ENCODE data around the gene HOXA7. TPM values are rescaled to one million over a fixed set of nuclear protein-coding genes. Genes with fewer than 3 reads are reported as not detected.

Gene HOXA7
- total and polyA plus RNA-seq, 4 donors, result 1.0 to 2.2 (median 1.4) TPM

- H3K4me1 ChIP-seq (ENCODE audit: control insufficient read depth in 5 of 5, insufficient read depth in 5 of 5, low read length in 5 of 5), result peaks cover 0 to 29% (median 5%) of the 10 kb centered on the region in 5 donors
- DNase-seq (peak in 1 of 3 donors; percentile 24), ATAC-seq (ENCODE audit: insufficient read depth, low FRiP score) (no peak)
- H3K36me3 ChIP-seq (ENCODE audit: control insufficient read depth in 4 of 4, insufficient read depth in 4 of 4, low read length in 4 of 4), result no peaks in the 10 kb centered on the region
- H3K9me3 ChIP-seq (ENCODE audit: control insufficient read depth in 4 of 4, insufficient read depth in 3 of 4, low read length in 3 of 4), result peaks cover 0 to 12% (median 0%) of the 10 kb centered on the region in 4 donors
- peaks cover 0 to 90% (median 90%) of the 10 kb centered on the region in 3 donors for H3K27me3 ChIP-seq (ENCODE audit: control insufficient read depth in 3 of 3, insufficient read depth in 3 of 3, low read length in 2 of 3)
- H3K9ac ChIP-seq (ENCODE audit: insufficient read depth in 1 of 2, low read length in 2 of 2), result no peak within 1 kb of the TSS
- H3K27ac ChIP-seq (ENCODE audit: low read depth in 1 of 2, low read length in 1 of 2), result no peak within 1 kb of the TSS
- H3K4me3 ChIP-seq, result no peak within 1 kb of the TSS
- no peak for TF ChIP-seq CTCF (IDR thresholded peaks at IDR 0.05; ENCODE audit: control extremely low read depth, extremely low read depth)
- WGBS, 2 donors, result 1 to 3% methylated on average over 38 to 99 of the region's 99 CpGs
Observed at GRCh38 chr7:27199849-27200760, 43.6 kb upstream of the HOXA7 start, which contains the start of gene HOXA13. Gene HOXA13 (minus strand): TSS chr7:27200091. CDS start chr7:27200077, 14 bp downstream.

- ATAC-seq (ENCODE audit: insufficient read depth, low FRiP score) (no peak), DNase-seq (peak in 1 of 3 donors; percentile 24)
- 4% methylated on average over 53 to 93 of the region's 93 CpGs for WGBS, 2 donors
- no peak overlapping the region for H3K9ac ChIP-seq (ENCODE audit: insufficient read depth in 1 of 2, low read length in 2 of 2)
- no peak overlapping the region for H3K27ac ChIP-seq (ENCODE audit: low read depth in 1 of 2, low read length in 1 of 2)
- TF ChIP-seq CTCF (IDR thresholded peaks at IDR 0.05; ENCODE audit: control extremely low read depth, extremely low read depth), result no peak
- peaks cover 0 to 12% (median 0%) of the 10 kb centered on the region in 4 donors for H3K9me3 ChIP-seq (ENCODE audit: control insufficient read depth in 4 of 4, insufficient read depth in 3 of 4, low read length in 3 of 4)
- H3K27me3 ChIP-seq (ENCODE audit: control insufficient read depth in 3 of 3, insufficient read depth in 3 of 3, low read length in 2 of 3), result peaks cover 0 to 90% (median 90%) of the 10 kb centered on the region in 3 donors
- no peak overlapping the region for H3K4me3 ChIP-seq
- no peaks in the 10 kb centered on the region for H3K36me3 ChIP-seq (ENCODE audit: control insufficient read depth in 4 of 4, insufficient read depth in 4 of 4, low read length in 4 of 4)
- H3K4me1 ChIP-seq (ENCODE audit: control insufficient read depth in 5 of 5, insufficient read depth in 5 of 5, low read length in 5 of 5), result peaks cover 0 to 27% (median 5%) of the 10 kb centered on the region in 5 donors
Observed at GRCh38 chr7:27198871-27199801, 42.7 kb upstream of the HOXA7 start.

- ATAC-seq (ENCODE audit: insufficient read depth, low FRiP score) (no peak), DNase-seq (peak in 1 of 3 donors; percentile 42)
- Histone ChIP-seq H3K9me3 (ENCODE audit: control insufficient read depth in 4 of 4, insufficient read depth in 3 of 4, low read length in 3 of 4) (peaks cover 0 to 12% (median 0%) of the 10 kb centered on the region in 4 donors), H3K27me3 (ENCODE audit: control insufficient read depth in 3 of 3, insufficient read depth in 3 of 3, low read length in 2 of 3) (peaks cover 0 to 90% (median 90%) of the 10 kb centered on the region in 3 donors), H3K4me1 (ENCODE audit: control insufficient read depth in 5 of 5, insufficient read depth in 5 of 5, low read length in 5 of 5) (peaks cover 0 to 27% (median 5%) of the 10 kb centered on the region in 5 donors), H3K36me3 (ENCODE audit: control insufficient read depth in 4 of 4, insufficient read depth in 4 of 4, low read length in 4 of 4) (no peaks in the 10 kb centered on the region), H3K27ac (ENCODE audit: low read depth in 1 of 2, low read length in 1 of 2) (no peak overlapping the region), H3K9ac (ENCODE audit: insufficient read depth in 1 of 2, low read length in 2 of 2) (no peak overlapping the region), H3K4me3 (no peak overlapping the region)
- WGBS, 2 donors, result 8 to 12% methylated on average over 29 of the region's 29 CpGs
- no peak for TF ChIP-seq CTCF (IDR thresholded peaks at IDR 0.05; ENCODE audit: control extremely low read depth, extremely low read depth)
Observed at GRCh38 chr7:27198138-27198841, 41.8 kb upstream of the HOXA7 start.
